Liver (tissue), 9 donors: ENCODE data around the gene SKIC2. TPM values are rescaled to one million over a fixed set of nuclear protein-coding genes. Genes with fewer than 3 reads are reported as not detected.

Source experiments
- DNase-seq: peaks from one replicate; pipeline ENCODE4 v3.0.0-alpha.2; 2017; ENCODE audit warnings: low spot score
- H3K27ac ChIP-seq, 2 donors: one replicate each; pipeline ENCODE4 v1.7.0; 2013; ENCODE audit warnings: inconsistent platforms in 2 of 2, low read length in 2 of 2, control low read depth in 1 of 2, low read depth in 1 of 2, mild to moderate bottlenecking in 1 of 2
- H3K27me3 ChIP-seq, 4 donors: one replicate each; pipeline versions ENCODE4 v1.6.1 to v1.7.0; 2013; ENCODE audit warnings: low read length in 3 of 4, inconsistent platforms in 1 of 4, mild to moderate bottlenecking in 1 of 4, moderate library complexity in 1 of 4; ENCODE audit not compliant: control insufficient read depth in 4 of 4, insufficient read depth in 4 of 4
- H3K36me3 ChIP-seq, 4 donors: one replicate each; pipeline versions ENCODE4 v1.6.1 to v1.7.0; 2013; ENCODE audit warnings: low read length in 3 of 4, mild to moderate bottlenecking in 3 of 4, low read depth in 1 of 4, moderate library complexity in 1 of 4; ENCODE audit not compliant: control insufficient read depth in 4 of 4, insufficient read depth in 3 of 4
- H3K4me1 ChIP-seq, 4 donors: one replicate each; pipeline versions ENCODE4 v1.6.1 to v1.7.0; 2013; ENCODE audit warnings: low read length in 3 of 4, mild to moderate bottlenecking in 3 of 4, moderate library complexity in 1 of 4; ENCODE audit not compliant: control insufficient read depth in 4 of 4, insufficient read depth in 4 of 4
- H3K4me3 ChIP-seq, 3 donors: one replicate each; pipeline versions ENCODE4 v1.6.1 to v1.7.0; 2013; ENCODE audit warnings: low read length in 3 of 3, control low read depth in 1 of 3, low read depth in 1 of 3, mild to moderate bottlenecking in 1 of 3
- H3K9ac ChIP-seq, 2 donors: one replicate each; pipeline ENCODE4 v1.7.0; 2013; ENCODE audit warnings: low read length in 2 of 2, mild to moderate bottlenecking in 2 of 2, moderate library complexity in 2 of 2, control low read depth in 1 of 2, low read depth in 1 of 2
- H3K9me3 ChIP-seq, 4 donors: one replicate each; pipeline versions ENCODE4 v1.6.1 to v1.7.0; 2013; ENCODE audit warnings: low read length in 3 of 4; ENCODE audit not compliant: control insufficient read depth in 4 of 4
- CTCF ChIP-seq: fragments of 150-350 bp; IDR thresholded peaks from 2 replicates; pipeline ENCODE4 v1.5.1; 2017; ENCODE audit warnings: improper control_type of control experiment, low read depth, low read length; ENCODE audit not compliant: missing input control
- FOXA2 ChIP-seq: IDR thresholded peaks from 2 replicates; pipeline ENCODE4 v1.6.1; 2016; ENCODE audit warnings: antibody characterized with exemption
- GABPA ChIP-seq, 2 donors: IDR thresholded peaks in 1 of 2; conservative IDR thresholded peaks in 1 of 2; 2 replicates each; pipeline ENCODE4 v1.6.1; 2016; ENCODE audit warnings: antibody characterized with exemption in 2 of 2, mild to moderate bottlenecking in 1 of 2, moderate library complexity in 1 of 2
- HNF4A ChIP-seq, 2 donors: conservative IDR thresholded peaks; 2 replicates each; pipeline ENCODE4 v1.6.1; 2016; ENCODE audit warnings: antibody characterized with exemption in 2 of 2, mild to moderate bottlenecking in 2 of 2
- HNF4G ChIP-seq: IDR thresholded peaks from 2 replicates; pipeline ENCODE4 v1.6.1; 2016; ENCODE audit warnings: antibody characterized with exemption
- MAX ChIP-seq: IDR thresholded peaks from 2 replicates; pipeline ENCODE4 v1.6.1; 2016; ENCODE audit warnings: antibody characterized with exemption
- NR2F2 ChIP-seq: IDR thresholded peaks from 2 replicates; pipeline ENCODE4 v1.6.1; 2016; ENCODE audit warnings: antibody characterized with exemption
- RAD21 ChIP-seq, 2 donors: IDR thresholded peaks; 2 replicates each; pipeline ENCODE4 v1.6.1; 2016; ENCODE audit warnings: antibody characterized with exemption in 2 of 2, mild to moderate bottlenecking in 2 of 2
- RXRA ChIP-seq, 2 donors: IDR thresholded peaks; 2 replicates each; pipeline ENCODE4 v1.6.1; 2017 to 2018; ENCODE audit warnings: antibody characterized with exemption in 2 of 2, mild to moderate bottlenecking in 1 of 2
- SP1 ChIP-seq: IDR thresholded peaks from 2 replicates; pipeline ENCODE4 v1.6.1; 2018; ENCODE audit warnings: antibody characterized with exemption, mild to moderate bottlenecking
- WGBS: extraction: QIAGEN DNeasy Blood & Tissue Kit; methylation state at CpG from one replicate; pipeline ENCODE4 v1.1.7; 2013; 5-methylcytosine and 5-hydroxymethylcytosine counted together
- polyA plus RNA-seq, 2 donors: library from polyadenylated mRNA; stranded (reverse) in 1 of 2; unstranded in 1 of 2; fragments of 200-250 nt in 1 of 2; fragments of >200 nt in 1 of 2; fragmentation: Nextera tagmentation in 1 of 2; extraction: Ambion mirVana in 1 of 2; gene quantifications; one replicate each; pipeline versions ENCODE4 v1.2.1 to v1.2.3, GENCODE V29; 2013 to 2015
- total RNA-seq, 2 donors: library from RNA; depleted of rRNA; stranded (reverse); fragments of >200 nt; gene quantifications; one replicate each; pipeline ENCODE4 v1.2.3, GENCODE V29; 2014
- donor health status: healthy.
- donor health status: healthy.
- donor health status: healthy.
- donor health status: healthy.
- donor health status: healthy.

SKIC2 gene
- total and polyA plus RNA-seq, 4 donors: 26.7 to 57.6 (median 34.5) TPM

- H3K9ac ChIP-seq: no peak overlapping the region
- H3K27ac ChIP-seq: no peak overlapping the region
- H3K27me3 ChIP-seq: no peaks in the 10 kb centered on the region
- TF ChIP-seq GABPA (IDR thresholded peaks at IDR 0.05 in 1 of 2, conservative IDR thresholded peaks at IDR 0.05 in 1 of 2) (no peak), SP1 (no peak)
- H3K4me3 ChIP-seq: no peak overlapping the region
- DNase-seq: no peak
- 90% methylated on average over 6 of the region's 6 CpGs for WGBS
- H3K4me1 ChIP-seq: peaks cover 0 to 3% (median 0%) of the 10 kb centered on the region in 4 donors
- no peaks in the 10 kb centered on the region for H3K36me3 ChIP-seq
- no peaks in the 10 kb centered on the region for H3K9me3 ChIP-seq
Observed at GRCh38 chr6:31919624-31920303, 39.2 kb upstream of the SKIC2 start.

GRCh38 chr6:31920811-31921210 is 38.2 kb upstream of the SKIC2 start:
- H3K27me3 ChIP-seq: no peaks in the 10 kb centered on the region
- H3K27ac ChIP-seq: no peak overlapping the region
- WGBS: 82% methylated on average over 2 of the region's 2 CpGs

GRCh38 chr6:31922942-31923341 is 36.0 kb upstream of the SKIC2 start:
- H3K36me3 ChIP-seq: no peaks in the 10 kb centered on the region
- 9% methylated on average over 5 of the region's 5 CpGs for WGBS
- H3K27ac ChIP-seq: no peak overlapping the region
- no peak overlapping the region for H3K9ac ChIP-seq
- no peak overlapping the region for H3K4me3 ChIP-seq
- H3K27me3 ChIP-seq: no peaks in the 10 kb centered on the region
- TF ChIP-seq MAX (no peak), NR2F2 (no peak), HNF4A (conservative IDR thresholded peaks at IDR 0.05) (peak; percentile 22 to 35), RXRA (IDR thresholded peaks at IDR 0.05) (peak in 1 of 2 donors; percentile 34), CTCF (peak; percentile 33), RAD21 (IDR thresholded peaks at IDR 0.05) (peak; percentile 72), FOXA2 (no peak)
- peaks cover 0 to 11% (median 5%) of the 10 kb centered on the region in 4 donors for H3K4me1 ChIP-seq
- DNase-seq: no peak
- no peaks in the 10 kb centered on the region for H3K9me3 ChIP-seq

More at GRCh38 chr6:31920811-31921210, 38.2 kb upstream of the SKIC2 start:
- Histone ChIP-seq H3K4me3 (no peak overlapping the region), H3K9ac (no peak overlapping the region), H3K36me3 (no peaks in the 10 kb centered on the region), H3K4me1 (peaks cover 0 to 3% (median 0%) of the 10 kb centered on the region in 4 donors), H3K9me3 (no peaks in the 10 kb centered on the region)
- TF ChIP-seq MAX (no peak), FOXA2 (no peak), HNF4G (no peak), CTCF (no peak)
- no peak for DNase-seq
